ENCODE data around the gene TCAP. TPM values are rescaled to one million over a fixed set of nuclear protein-coding genes. Genes with fewer than 3 reads are reported as not detected.

Gene TCAP
- total RNA-seq, 2 donors from 2014 or later, result 6.4 to 16.9 TPM

DNA sequence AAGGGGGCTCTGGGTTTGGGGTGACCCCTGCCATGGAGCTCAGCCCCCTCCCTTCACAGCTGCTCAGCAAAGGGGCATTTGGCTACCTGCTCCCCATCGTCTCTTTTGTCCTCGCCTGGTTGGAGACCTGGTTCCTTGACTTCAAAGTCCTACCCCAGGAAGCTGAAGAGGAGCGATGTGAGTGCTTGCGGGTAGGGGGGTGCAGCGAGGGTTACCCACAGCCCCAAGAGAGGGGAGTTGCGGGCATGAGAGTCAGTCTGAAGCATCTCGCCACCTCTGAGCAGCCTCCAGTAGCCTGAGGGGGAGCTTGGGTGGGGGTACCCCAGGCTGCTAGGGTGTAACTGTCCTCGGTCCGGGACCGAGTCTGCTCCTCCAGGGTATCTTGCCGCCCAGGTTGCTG, 6.8 kb upstream of the TCAP start:
- Histone ChIP-seq H3K27ac (no peak overlapping the region), H3K4me3 (no peak overlapping the region), H3K9me3 (no peaks in the 10 kb centered on the region), H3K4me1 (ENCODE audit: control insufficient read depth in 1 of 2, low read depth in 2 of 2) (peaks cover 0 to 11% of the 10 kb centered on the region in 2 donors), H3K36me3 (peaks cover 22% of the 10 kb centered on the region), H3K27me3 (replicated peaks; ENCODE audit: insufficient read depth) (no peaks in the 10 kb centered on the region)
- no peak for DNase-seq (ENCODE audit: low spot score)
- TF ChIP-seq, protein P1, sequence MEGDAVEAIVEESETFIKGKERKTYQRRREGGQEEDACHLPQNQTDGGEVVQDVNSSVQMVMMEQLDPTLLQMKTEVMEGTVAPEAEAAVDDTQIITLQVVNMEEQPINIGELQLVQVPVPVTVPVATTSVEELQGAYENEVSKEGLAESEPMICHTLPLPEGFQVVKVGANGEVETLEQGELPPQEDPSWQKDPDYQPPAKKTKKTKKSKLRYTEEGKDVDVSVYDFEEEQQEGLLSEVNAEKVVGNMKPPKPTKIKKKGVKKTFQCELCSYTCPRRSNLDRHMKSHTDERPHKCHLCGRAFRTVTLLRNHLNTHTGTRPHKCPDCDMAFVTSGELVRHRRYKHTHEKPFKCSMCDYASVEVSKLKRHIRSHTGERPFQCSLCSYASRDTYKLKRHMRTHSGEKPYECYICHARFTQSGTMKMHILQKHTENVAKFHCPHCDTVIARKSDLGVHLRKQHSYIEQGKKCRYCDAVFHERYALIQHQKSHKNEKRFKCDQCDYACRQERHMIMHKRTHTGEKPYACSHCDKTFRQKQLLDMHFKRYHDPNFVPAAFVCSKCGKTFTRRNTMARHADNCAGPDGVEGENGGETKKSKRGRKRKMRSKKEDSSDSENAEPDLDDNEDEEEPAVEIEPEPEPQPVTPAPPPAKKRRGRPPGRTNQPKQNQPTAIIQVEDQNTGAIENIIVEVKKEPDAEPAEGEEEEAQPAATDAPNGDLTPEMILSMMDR (IDR thresholded peaks at IDR 0.05), result no peak
- ATAC-seq (ENCODE audit: insufficient number of reproducible peaks, low FRiP score, low read depth), result no peak

DNA sequence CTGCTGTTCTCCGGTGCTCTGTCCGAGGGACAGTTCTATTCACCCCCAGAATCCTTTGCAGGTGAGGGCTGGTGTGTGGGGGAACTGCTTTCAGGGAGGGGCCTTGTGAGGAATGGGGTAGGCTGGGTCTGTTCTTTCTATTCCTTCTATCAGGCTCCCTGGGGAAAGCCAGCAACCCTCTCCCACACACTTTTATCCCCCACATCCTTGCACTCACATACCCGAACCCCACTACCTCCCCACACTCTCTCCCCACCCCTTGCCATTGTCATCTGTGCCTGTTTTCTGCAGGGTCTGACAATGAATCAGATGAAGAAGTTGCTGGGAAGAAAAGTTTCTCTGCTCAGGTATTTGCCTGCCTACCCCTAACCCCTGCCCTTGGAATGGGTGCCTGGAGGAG, 6.4 kb upstream of the TCAP start:
- Histone ChIP-seq H3K4me1 (ENCODE audit: control insufficient read depth in 1 of 2, low read depth in 2 of 2) (peaks cover 0 to 14% of the 10 kb centered on the region in 2 donors), H3K4me3 (no peak overlapping the region), H3K27ac (no peak overlapping the region), H3K36me3 (peaks cover 22% of the 10 kb centered on the region), H3K9me3 (no peaks in the 10 kb centered on the region), H3K27me3 (replicated peaks; ENCODE audit: insufficient read depth) (no peaks in the 10 kb centered on the region)
- no peak for DNase-seq (ENCODE audit: low spot score)
- ATAC-seq (ENCODE audit: insufficient number of reproducible peaks, low FRiP score, low read depth), result no peak
- TF ChIP-seq, protein P1 (IDR thresholded peaks at IDR 0.05), result no peak

DNA sequence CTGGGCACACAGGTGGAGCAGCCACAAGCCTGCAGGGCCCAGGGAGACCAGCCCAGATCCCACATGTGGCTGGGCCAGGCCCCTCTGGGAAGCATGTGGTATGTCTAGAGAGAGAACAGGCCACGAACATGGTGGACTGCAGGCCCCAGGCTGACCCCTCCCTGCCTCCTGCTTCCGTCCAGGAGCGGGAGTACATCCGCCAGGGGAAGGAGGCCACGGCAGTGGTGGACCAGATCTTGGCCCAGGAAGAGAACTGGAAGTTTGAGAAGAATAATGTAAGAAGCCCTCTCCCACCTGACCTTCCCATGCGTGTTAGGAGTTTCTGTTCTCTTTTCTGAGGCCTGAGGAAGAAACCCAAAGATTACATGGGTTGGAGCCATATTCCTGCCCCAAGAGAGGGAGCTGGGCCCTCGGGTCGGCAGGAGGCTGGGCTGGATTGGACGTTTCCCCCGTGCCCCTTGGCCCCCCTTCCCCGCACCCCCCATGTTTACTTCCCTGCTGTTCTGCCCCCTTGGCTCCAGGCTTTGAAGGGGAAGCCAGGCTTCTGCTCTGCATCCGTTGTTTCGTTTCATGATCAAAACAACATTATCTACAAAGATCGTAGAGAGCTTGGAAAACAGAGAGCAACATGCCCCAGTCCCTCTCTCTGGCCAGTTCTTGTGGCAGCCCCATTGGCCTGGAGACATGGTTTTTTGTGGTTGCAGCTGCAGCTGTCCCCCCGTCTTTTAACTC, 5.7 kb upstream of the TCAP start:
- H3K4me1 ChIP-seq (ENCODE audit: control insufficient read depth in 1 of 2, low read depth in 2 of 2), result peaks cover 0 to 21% of the 10 kb centered on the region in 2 donors
- DNase-seq (ENCODE audit: low spot score) (no peak), ATAC-seq (ENCODE audit: insufficient number of reproducible peaks, low FRiP score, low read depth) (no peak)
- TF ChIP-seq, protein P1 (IDR thresholded peaks at IDR 0.05), result no peak
- no peak overlapping the region for H3K27ac ChIP-seq
- no peaks in the 10 kb centered on the region for H3K9me3 ChIP-seq
- peaks cover 22% of the 10 kb centered on the region for H3K36me3 ChIP-seq
- H3K27me3 ChIP-seq (replicated peaks; ENCODE audit: insufficient read depth), result no peaks in the 10 kb centered on the region
- H3K4me3 ChIP-seq, result no peak overlapping the region

DNA sequence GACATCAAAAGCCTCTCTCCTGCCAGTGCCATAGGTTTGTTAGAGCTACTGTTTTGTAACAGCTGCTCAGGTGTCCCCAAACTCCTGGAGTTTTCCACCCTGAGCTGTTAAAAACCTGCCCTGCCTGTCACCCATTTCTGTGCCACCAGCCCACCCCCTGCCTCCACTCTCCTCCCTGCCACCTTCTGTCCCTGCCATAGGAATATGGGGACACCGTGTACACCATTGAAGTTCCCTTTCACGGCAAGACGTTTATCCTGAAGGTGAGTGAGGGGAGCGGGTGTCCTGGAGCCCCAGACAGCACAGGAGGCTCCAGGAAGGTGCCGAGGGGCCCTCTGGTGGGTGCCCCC, 5.2 kb upstream of the TCAP start:
- H3K27me3 ChIP-seq (replicated peaks; ENCODE audit: insufficient read depth), result no peaks in the 10 kb centered on the region
- TF ChIP-seq, protein P1 (IDR thresholded peaks at IDR 0.05), result no peak
- no peak overlapping the region for H3K27ac ChIP-seq
- H3K36me3 ChIP-seq, result peaks cover 22% of the 10 kb centered on the region
- no peak overlapping the region for H3K4me3 ChIP-seq
- no peaks in the 10 kb centered on the region for H3K9me3 ChIP-seq
- H3K4me1 ChIP-seq (ENCODE audit: control insufficient read depth in 1 of 2, low read depth in 2 of 2), result peaks cover 0 to 27% of the 10 kb centered on the region in 2 donors
- DNase-seq (ENCODE audit: low spot score), result no peak
- no peak for ATAC-seq (ENCODE audit: insufficient number of reproducible peaks, low FRiP score, low read depth)

DNA sequence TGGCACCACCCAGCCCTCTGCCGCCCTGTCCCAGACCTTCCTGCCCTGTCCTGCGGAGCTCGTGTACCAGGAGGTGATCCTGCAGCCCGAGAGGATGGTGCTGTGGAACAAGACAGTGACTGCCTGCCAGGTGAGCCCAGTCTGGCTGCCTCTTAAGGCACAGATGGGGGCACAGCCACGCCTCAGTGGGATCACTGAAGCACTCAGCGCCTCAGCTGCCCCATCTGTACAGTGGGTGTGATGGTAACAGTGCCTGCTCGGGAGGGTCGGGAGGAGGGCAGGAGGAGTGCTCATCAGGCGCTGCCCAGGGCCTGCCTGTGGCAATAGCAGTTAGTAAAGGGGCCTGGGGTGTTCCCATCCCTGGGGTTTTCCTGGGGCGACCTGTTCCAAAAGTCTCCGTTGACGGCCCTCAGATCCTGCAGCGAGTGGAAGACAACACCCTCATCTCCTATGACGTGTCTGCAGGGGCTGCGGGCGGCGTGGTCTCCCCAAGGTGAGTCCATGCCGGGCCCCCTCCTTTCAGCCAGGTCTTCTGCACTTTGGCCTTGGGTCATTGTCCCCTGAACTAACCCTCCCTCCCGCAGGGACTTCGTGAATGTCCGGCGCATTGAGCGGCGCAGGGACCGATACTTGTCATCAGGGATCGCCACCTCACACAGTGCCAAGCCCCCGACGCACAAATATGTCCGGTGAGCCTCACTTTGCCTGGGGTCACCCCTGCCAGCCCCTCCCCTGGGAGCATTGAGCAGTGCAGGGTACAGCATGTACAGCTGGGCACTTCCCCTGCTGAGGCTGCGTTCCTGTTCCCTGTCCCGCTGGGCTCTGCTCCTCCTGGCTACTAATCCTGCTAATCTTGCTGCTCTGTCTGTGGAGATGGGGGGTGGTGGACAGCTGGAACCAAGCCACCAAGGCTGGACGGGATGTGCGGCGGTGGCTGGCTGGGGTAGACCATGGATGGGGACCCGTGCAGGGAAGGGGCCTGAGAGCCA, 4.5 kb upstream of the TCAP start:
- Histone ChIP-seq H3K4me1 (ENCODE audit: control insufficient read depth in 1 of 2, low read depth in 2 of 2) (peaks cover 5 to 34% of the 10 kb centered on the region in 2 donors), H3K27me3 (replicated peaks; ENCODE audit: insufficient read depth) (no peaks in the 10 kb centered on the region)
- ATAC-seq (ENCODE audit: insufficient number of reproducible peaks, low FRiP score, low read depth), result no peak

More for the DNA sequence above, 4.5 kb upstream of the TCAP start:
- peaks cover 22% of the 10 kb centered on the region for H3K36me3 ChIP-seq
- no peak overlapping the region for H3K4me3 ChIP-seq
- DNase-seq (ENCODE audit: low spot score), result no peak
- H3K27ac ChIP-seq, result no peak overlapping the region
- TF ChIP-seq, protein P1 (IDR thresholded peaks at IDR 0.05), result no peak
- no peaks in the 10 kb centered on the region for H3K9me3 ChIP-seq

All from thoracic aorta (tissue), 2 donors.